Vagina (tissue), 2 donors: ENCODE measurements around the gene PIM1.

Experiments used
- POLR2A ChIP-seq, 2 donors: fragments of 450-650 bp; IDR thresholded peaks; one replicate each; pipeline ENCODE4 v1.6.1; 2017; ENCODE audit warnings: antibody characterized with exemption in 2 of 2, mild to moderate bottlenecking in 2 of 2, moderate library complexity in 2 of 2
- POLR2AphosphoS5 ChIP-seq, 2 donors: sonication (generic); formaldehyde crosslinking; IDR thresholded peaks; one replicate each; pipeline ENCODE4 v1.9.0; 2017; ENCODE audit warnings: antibody characterized with exemption in 2 of 2, mild to moderate bottlenecking in 2 of 2, low read depth in 1 of 2; ENCODE audit not compliant: insufficient read depth in 1 of 2
- TF ChIP-seq, protein P1 (sequence below), 3 experiments: fragments of 450-650 bp in 2 of 3; fragments of 200-600 bp in 1 of 3; sonication (generic) in 1 of 3; IDR thresholded peaks; one replicate each; pipeline ENCODE4 v1.5.1; 2017 to 2019; ENCODE audit warnings: antibody characterized with exemption in 3 of 3, mild to moderate bottlenecking in 2 of 3, moderate library complexity in 2 of 3

- TF ChIP-seq, protein P1, sequence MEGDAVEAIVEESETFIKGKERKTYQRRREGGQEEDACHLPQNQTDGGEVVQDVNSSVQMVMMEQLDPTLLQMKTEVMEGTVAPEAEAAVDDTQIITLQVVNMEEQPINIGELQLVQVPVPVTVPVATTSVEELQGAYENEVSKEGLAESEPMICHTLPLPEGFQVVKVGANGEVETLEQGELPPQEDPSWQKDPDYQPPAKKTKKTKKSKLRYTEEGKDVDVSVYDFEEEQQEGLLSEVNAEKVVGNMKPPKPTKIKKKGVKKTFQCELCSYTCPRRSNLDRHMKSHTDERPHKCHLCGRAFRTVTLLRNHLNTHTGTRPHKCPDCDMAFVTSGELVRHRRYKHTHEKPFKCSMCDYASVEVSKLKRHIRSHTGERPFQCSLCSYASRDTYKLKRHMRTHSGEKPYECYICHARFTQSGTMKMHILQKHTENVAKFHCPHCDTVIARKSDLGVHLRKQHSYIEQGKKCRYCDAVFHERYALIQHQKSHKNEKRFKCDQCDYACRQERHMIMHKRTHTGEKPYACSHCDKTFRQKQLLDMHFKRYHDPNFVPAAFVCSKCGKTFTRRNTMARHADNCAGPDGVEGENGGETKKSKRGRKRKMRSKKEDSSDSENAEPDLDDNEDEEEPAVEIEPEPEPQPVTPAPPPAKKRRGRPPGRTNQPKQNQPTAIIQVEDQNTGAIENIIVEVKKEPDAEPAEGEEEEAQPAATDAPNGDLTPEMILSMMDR (IDR thresholded peaks at IDR 0.05) = no peak
- no peak for TF ChIP-seq POLR2A (IDR thresholded peaks at IDR 0.05)
- no peak for TF ChIP-seq POLR2AphosphoS5 (IDR thresholded peaks at IDR 0.05; ENCODE audit: insufficient read depth in 1 of 2, low read depth in 1 of 2)
Measured at GRCh38 chr6:37218511-37218910, 48.6 kb downstream of the PIM1 start.
